PFSK-1 (cell line): Measurements from ENCODE around the gene ZNF331.

Experiments
- FOXP2 ChIP-seq: optimal IDR thresholded peaks from 2 replicates; pipeline ENCODE3; 2011; ENCODE audit warnings: borderline replicate concordance, control low read depth, inconsistent platforms; ENCODE audit not compliant: insufficient read depth; ENCODE audit errors: extremely low read length, extremely low read depth
- POLR2AphosphoS5 ChIP-seq: IDR thresholded peaks from 2 replicates; pipeline ENCODE4 v1.6.1; 2012; ENCODE audit warnings: low read depth, mild to moderate bottlenecking, control low read depth, low read length, moderate library complexity
- SIN3A ChIP-seq: IDR thresholded peaks from 2 replicates; pipeline ENCODE4 v1.6.1; 2012; ENCODE audit warnings: mild to moderate bottlenecking, low read length, moderate library complexity, borderline replicate concordance; ENCODE audit not compliant: insufficient read depth
- TAF1 ChIP-seq: IDR thresholded peaks from 2 replicates; pipeline ENCODE4 v1.6.1; 2012; ENCODE audit warnings: low read length, control low read depth, borderline replicate concordance; ENCODE audit not compliant: insufficient read depth
- TF ChIP-seq, protein P1 (sequence below), 2 experiments: IDR thresholded peaks; 2 replicates each; pipeline versions ENCODE4 v1.6.1 to v1.8.0; 2011 to 2012; ENCODE audit warnings: low read depth in 2 of 2, low read length in 2 of 2, control low read depth in 1 of 2, inconsistent platforms in 1 of 2, mild to moderate bottlenecking in 1 of 2, moderate library complexity in 1 of 2; ENCODE audit not compliant: insufficient read depth in 1 of 2

Gene ZNF331

DNA sequence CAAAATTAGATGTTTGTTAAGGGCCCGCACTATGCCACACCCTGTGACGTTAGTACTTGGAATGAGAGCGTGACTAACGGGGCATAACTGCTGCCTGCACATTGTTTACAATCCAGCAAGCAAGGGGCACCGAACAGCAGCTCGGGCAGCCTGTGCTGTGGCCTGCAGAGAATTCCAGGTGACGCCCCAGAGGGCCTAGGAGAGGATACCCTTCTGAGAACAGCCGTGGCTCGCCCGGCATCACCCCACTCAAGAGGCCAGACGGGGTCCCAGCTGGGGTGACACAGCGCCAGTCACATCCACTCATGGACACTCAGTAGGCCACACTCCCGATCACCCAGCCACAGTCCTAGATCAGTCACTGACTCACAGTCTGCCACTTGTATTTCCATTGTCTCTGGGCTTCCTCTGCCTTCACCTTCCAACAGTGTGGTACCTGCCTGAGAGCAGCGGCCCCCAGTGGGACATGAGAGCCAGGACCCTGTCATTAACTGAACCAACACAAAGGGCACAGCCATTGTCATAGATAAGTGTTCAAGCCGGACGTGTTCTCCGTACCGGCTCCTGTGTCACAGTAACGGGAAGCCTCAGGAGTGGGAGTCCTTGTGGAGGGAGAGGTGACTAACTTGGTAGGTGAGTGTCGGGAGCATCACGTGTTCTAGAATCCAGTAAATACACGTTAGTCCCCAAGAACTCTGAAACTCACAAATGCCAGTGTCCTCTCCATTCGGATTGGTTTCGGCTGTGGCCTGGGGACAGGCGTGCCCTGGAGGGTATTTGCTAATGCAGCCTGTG, 7.5 kb downstream of the ZNF331 start:
- TF ChIP-seq FOXP2, result no peak
- TF ChIP-seq TAF1, result no peak
- no peak for TF ChIP-seq POLR2AphosphoS5
- no peak for TF ChIP-seq SIN3A
- TF ChIP-seq, protein P1, sequence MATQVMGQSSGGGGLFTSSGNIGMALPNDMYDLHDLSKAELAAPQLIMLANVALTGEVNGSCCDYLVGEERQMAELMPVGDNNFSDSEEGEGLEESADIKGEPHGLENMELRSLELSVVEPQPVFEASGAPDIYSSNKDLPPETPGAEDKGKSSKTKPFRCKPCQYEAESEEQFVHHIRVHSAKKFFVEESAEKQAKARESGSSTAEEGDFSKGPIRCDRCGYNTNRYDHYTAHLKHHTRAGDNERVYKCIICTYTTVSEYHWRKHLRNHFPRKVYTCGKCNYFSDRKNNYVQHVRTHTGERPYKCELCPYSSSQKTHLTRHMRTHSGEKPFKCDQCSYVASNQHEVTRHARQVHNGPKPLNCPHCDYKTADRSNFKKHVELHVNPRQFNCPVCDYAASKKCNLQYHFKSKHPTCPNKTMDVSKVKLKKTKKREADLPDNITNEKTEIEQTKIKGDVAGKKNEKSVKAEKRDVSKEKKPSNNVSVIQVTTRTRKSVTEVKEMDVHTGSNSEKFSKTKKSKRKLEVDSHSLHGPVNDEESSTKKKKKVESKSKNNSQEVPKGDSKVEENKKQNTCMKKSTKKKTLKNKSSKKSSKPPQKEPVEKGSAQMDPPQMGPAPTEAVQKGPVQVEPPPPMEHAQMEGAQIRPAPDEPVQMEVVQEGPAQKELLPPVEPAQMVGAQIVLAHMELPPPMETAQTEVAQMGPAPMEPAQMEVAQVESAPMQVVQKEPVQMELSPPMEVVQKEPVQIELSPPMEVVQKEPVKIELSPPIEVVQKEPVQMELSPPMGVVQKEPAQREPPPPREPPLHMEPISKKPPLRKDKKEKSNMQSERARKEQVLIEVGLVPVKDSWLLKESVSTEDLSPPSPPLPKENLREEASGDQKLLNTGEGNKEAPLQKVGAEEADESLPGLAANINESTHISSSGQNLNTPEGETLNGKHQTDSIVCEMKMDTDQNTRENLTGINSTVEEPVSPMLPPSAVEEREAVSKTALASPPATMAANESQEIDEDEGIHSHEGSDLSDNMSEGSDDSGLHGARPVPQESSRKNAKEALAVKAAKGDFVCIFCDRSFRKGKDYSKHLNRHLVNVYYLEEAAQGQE (IDR thresholded peaks at IDR 0.05; ENCODE audit: insufficient read depth in 1 of 2, low read depth in 2 of 2, low read length in 2 of 2), result no peak

DNA sequence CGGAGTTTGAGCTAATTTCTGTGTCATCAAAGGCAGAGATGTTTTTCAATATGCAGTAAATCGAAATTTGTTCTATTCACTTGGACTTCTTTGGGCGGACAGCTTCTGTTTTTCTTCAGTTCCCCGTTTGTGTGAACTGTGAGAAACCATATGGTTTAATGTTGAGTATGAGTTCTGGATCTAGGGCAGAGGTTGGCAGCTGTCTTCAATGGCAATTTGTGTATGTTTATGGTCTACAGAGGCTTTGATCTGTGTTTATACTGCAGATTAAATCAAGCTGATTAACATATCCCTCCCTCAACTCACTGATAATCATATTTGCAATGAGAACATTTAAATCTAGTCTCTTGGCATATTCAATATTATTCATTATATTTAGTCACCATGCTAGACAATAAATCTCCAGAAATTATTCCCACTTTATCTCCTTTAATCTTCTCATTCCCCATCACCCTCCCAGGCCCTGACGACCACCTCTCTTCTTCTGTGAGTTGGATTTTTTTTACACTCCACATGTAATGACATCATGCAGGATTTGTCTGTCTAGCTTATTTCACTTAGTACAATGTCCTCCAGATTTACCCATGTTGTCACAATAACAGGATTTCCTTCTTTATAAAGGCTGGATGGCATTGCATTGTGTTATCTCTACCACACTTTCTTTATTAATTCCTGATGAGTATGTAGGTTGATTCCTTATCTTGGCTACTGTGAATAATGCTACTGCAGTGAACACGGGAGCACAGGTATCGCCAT, 9.0 kb downstream of the ZNF331 start:
- TF ChIP-seq, protein P1 (IDR thresholded peaks at IDR 0.05; ENCODE audit: insufficient read depth in 1 of 2, low read depth in 2 of 2, low read length in 2 of 2), result no peak
- TF ChIP-seq SIN3A (no peak), POLR2AphosphoS5 (no peak), FOXP2 (no peak), TAF1 (no peak)

DNA sequence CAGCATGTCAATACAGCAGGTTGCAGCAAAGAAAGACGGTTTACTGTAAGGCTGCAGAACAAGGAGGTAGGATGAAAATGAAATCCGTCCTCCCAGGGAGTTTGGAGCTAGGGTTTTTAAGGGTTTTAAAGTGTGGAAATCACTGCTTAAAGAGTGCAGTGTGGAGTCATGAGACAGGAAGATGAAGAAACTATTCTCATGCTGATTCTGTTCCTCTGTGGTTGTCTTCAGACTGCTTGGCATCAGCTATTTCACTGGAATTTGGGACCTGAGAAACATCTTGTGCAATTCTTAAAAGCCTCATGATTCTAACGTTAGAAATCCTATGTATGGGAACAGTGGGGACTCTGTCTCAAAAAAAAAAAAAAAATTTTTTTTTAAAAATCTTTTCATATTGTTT, 11.4 kb downstream of the ZNF331 start:
- TF ChIP-seq POLR2AphosphoS5 (no peak), SIN3A (no peak), TAF1 (no peak), FOXP2 (no peak)
- TF ChIP-seq, protein P1 (IDR thresholded peaks at IDR 0.05; ENCODE audit: insufficient read depth in 1 of 2, low read depth in 2 of 2, low read length in 2 of 2), result no peak

DNA sequence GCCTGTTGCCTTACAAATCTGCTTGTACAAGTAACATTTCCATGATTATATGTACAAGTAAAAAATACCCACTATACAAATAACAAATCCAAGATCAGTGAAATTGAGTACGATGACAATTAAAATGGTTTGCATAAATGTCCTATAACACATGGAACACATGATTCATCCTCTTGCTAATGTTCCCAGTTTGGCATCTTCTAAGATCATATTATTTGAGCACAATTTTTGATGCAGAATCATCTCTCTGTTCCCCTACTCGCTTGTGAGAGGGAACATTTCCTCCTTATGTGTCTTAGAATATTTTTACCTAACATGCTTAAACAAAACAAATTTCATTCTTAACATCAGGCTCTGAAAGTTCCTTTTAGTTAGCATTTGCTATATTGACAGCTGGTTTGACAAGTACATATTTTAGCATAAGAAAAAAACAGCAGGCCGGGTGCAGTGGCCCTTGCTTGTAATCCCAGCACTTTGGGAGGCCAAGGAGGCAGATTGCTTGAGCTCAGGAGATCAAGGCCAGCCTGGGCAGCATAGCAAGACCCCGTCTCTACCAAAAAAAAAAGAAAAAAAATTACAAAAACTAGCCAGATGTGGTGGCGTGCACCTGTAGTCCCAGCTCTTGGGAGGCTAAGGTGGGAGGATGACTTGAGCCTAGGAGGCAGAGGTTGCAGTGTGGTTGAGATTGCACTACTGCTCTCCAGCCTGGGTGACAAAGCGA, 14.2 kb downstream of the ZNF331 start:
- no peak for TF ChIP-seq SIN3A
- TF ChIP-seq TAF1, result no peak
- TF ChIP-seq POLR2AphosphoS5, result no peak
- TF ChIP-seq, protein P1 (IDR thresholded peaks at IDR 0.05; ENCODE audit: insufficient read depth in 1 of 2, low read depth in 2 of 2, low read length in 2 of 2), result no peak
- TF ChIP-seq FOXP2, result no peak
